Stimulated activated CD8-positive, alpha-beta memory T cell treated with anti-CD3 and anti-CD28 coated beads, Interleukin-4, amount 100 ng/mL, for 4 hours (primary cell): ENCODE measurements around the gene TTC36.
"Not testable (repeated sequence)": the region's sequence is repeated elsewhere in the genome, so short reads cannot be mapped to it uniquely, and the experiment has no call there.

Experiments
- DNase-seq, 2 donors: peaks; one replicate each; pipeline ENCODE4 v3.0.0-alpha.2; 2020; ENCODE audit warnings: low read depth in 2 of 2, low spot score in 1 of 2

TTC36 gene

GRCh38 chr11:118527109-118527508 lies at the start of gene TTC36:
Gene TTC36 (plus strand): TSS chr11:118527474. CDS start chr11:118527495, 21 bp downstream.
- DNase-seq = no peak

- DNase-seq = not testable (repeated sequence)
These were observed 46.0 kb upstream of the TTC36 start for GRCh38 chr11:118481238-118481637.

DNA sequence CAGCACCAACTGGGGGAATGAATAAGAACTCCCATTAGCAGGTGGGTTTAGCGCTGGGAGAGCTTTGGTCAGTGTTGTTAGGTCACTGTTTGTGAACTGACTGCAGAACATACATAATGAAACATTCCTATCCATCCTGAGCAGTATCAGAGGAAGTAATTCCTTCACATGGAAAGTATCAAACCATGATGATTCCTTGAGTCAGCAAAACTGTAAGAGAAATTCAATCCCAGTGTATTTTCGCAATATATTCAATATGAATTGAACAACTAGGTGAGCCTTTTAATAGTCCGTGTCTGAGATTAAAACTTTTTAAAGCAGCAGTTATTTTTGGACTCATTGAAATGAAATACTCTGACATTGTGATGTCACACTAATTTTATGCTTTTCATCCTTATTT lies 42.9 kb upstream of the TTC36 start:
- DNase-seq = no peak

DNA sequence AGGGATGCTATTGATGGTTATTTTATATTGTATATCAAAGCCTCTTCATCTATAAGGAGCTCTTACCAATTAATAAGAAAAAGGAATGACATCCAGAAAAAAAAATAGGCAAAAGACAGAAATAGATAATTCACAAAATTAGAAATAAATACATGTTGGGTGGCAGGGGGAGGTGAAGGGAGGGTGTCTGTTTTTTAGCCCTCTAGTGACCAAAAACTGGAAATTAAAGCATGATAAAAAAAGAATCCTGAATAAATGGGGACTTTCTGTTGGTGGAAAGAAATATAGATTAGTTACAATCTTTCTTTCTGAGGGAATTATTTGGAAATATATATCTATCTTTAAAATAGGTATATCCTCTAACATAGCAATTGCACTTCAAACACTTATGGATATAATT lies 42.0 kb upstream of the TTC36 start:
- DNase-seq = no peak

DNA sequence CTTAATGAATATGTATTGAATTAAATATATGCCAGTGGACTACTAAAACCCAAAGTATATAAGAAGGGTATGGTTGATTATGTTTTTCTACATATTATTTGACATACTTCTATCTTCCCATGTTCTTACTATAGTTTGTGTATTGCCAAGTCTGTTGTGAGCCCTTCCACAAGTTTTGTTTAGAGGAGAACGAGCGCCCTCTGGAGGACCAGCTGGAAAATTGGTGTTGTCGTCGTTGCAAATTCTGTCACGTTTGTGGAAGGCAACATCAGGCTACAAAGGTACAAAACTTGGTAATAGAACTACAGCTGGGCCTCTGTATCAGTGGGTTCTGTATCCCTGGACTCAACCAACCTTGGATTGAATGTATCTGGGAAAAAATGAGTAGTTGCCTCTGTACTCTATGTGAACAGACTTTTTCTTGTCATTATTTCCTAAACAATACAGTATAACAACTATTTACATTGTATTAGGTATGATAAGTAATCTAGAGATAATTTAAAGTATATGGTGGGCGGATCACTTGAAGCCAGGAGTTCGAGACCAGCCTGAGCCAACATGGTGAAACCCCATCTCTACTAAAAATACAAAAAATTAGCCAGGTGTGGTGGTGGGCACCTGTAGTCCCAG lies 38.7 kb upstream of the TTC36 start:
- DNase-seq = peak; percentile 49 to 58

GRCh38 chr11:118491041-118491440 lies 36.2 kb upstream of the TTC36 start:
- no peak for DNase-seq

DNA sequence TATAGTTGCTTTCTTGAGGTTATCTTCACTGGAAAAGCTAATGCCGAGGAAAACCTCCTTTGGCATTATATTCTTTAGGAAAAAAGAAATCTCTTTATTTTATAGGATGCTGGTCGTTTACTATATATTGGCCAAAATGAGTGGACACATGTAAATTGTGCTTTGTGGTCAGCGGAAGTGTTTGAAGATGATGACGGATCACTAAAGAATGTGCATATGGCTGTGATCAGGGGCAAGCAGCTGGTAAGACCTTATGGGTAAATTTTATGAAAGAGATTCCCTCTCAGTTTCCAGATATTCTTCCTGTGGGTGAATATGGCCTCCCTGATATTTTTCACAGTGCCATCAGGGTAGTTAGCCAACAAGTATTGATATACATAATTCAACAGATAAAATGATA lies 29.4 kb upstream of the TTC36 start:
- DNase-seq = no peak

DNA sequence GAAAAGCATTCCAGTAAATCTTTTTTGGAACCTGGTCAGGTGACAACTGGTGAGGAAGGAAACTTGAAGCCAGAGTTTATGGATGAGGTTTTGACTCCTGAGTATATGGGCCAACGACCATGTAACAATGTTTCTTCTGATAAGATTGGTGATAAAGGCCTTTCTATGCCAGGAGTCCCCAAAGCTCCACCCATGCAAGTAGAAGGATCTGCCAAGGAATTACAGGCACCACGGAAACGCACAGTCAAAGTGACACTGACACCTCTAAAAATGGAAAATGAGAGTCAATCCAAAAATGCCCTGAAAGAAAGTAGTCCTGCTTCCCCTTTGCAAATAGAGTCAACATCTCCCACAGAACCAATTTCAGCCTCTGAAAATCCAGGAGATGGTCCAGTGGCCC lies 24.1 kb upstream of the TTC36 start:
- DNase-seq = no peak

GRCh38 chr11:118511601-118512000 lies 15.7 kb upstream of the TTC36 start:
- no peak for DNase-seq

- no peak for DNase-seq
These were observed 13.2 kb upstream of the TTC36 start for GRCh38 chr11:118514103-118514502.

DNA sequence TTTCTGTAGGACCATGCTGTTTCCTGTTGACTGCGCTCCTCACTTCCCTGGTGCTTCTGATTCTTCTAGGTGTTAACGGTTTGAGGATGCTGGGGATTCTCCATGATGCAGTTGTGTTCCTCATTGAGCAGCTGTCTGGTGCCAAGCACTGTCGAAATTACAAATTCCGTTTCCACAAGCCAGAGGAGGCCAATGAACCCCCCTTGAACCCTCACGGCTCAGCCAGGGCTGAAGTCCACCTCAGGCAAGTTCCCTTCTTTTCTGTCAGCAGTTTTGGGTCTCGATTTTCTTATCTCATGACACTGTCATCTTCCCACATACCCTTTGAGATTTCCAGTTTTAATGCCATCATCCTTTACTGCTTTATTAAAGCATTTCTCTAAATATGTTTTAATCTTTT lies 7.7 kb upstream of the TTC36 start:
- no peak for DNase-seq

GRCh38 chr11:118521892-118522311 lies 5.4 kb upstream of the TTC36 start:
- DNase-seq = no peak

GRCh38 chr11:118522571-118523072 lies 4.7 kb upstream of the TTC36 start:
- DNase-seq = no peak

DNA sequence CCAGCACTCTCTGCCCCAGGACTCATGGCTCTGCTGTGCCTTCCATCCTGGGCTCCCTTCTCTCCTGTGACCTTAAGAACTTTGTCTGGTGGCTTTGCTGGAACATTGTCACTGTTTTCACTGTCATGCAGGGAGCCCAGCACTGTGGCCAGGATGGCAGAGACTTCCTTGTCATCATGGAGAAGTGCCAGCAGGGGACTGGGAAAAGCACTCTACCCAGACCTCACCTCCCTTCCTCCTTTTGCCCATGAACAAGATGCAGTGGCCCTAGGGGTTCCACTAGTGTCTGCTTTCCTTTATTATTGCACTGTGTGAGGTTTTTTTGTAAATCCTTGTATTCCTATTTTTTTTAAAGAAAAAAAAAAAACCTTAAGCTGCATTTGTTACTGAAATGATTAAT lies 2.9 kb upstream of the TTC36 start:
- DNase-seq = no peak

GRCh38 chr11:118524757-118525470 lies 2.4 kb upstream of the TTC36 start:
- DNase-seq = no peak

DNA sequence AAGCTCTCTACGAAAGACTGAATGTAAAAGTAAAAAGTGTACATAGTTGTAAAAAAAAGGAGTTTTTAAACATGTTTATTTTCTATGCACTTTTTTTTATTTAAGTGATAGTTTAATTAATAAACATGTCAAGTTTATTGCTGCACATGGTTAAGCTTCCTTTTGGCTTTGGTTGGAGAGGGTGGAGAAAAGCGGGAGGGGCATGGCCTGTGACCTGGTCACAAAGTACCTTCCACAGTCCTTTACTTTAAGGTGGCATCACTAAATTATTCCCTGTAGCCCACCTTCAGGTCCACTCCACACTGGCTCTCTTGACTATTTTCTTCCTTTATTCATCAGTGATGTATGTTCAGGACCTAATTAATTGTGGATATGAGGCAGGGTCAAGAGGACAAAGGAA lies 586 bp upstream of the TTC36 start:
- no peak for DNase-seq

GRCh38 chr11:118528511-118528910 lies 1.2 kb downstream of the TTC36 start:
- DNase-seq = no peak

GRCh38 chr11:118529584-118530175 lies 2.4 kb downstream of the TTC36 start:
- no peak for DNase-seq

GRCh38 chr11:118530180-118530682 lies 3.0 kb downstream of the TTC36 start:
- no peak for DNase-seq

DNA sequence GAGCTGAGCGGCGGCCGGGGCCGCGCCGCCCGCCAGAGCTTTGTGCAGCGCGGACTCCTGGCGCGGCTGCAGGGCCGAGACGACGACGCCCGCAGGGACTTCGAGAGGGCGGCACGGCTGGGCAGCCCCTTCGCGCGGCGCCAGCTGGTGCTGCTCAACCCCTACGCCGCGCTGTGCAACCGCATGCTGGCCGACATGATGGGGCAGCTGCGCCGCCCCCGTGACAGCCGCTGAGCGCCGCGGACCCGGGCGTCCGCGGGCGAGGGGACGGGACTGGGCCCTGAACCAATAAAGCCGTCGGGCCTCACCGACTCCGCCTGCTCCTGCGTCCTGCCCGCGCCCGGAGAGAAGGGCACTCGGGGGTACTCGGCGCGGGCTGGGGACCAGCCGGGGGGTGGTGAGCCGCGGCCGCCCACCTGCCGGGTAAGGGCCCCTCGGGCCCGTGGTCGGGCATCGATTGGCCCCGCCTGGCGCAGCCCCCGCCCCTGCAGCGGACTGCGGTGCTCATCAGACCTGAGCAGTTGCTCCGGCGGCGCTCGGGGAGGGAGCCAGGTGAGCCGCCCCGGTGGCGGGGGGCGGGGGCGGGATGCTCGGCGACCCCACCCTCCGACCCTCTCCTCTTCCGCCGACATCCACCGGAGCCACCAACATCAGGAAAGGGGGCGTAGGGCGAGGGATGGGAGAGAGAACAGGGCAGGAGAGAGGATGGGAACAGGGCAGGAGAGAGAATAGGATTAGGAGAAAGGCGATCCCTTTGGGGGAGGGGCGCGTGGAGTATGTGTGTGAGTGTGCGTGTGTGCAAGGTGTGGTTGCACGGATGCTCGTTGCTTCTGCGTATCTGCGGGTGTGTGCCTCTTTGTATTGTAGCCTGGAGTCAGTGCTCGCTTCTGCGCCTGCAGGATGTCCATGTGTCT lies 3.7 kb downstream of the TTC36 start, which contains the start of gene TMEM25:
Gene TMEM25, plus strand, starts transcription at position 510 of the 914 bp plus-strand sequence. CDS start 610 bp downstream, outside the sequence.
- peak; percentile 41 to 58 for DNase-seq

GRCh38 chr11:118531597-118532084 lies 4.4 kb downstream of the TTC36 start:
- DNase-seq = no peak
